ENCODE measurements around the gene CCDC40. TPM values are rescaled to one million over a fixed set of nuclear protein-coding genes. Genes with fewer than 3 reads are reported as not detected.
"Not testable (repeated sequence)": the region's sequence is repeated elsewhere in the genome, so short reads cannot be mapped to it uniquely, and the experiment has no call there.

The CCDC40 gene
- 0.90 and 2.1 TPM in 2 replicates for total RNA-seq

- DNase-seq (ENCODE audit: low read depth in 2 of 2), result peak; percentile 67 to 77
Measured at GRCh38 chr17:80035937-80036714, at the start of gene CCDC40. Gene CCDC40 (plus strand): TSS chr17:80036642. CDS start chr17:80036663, 21 bp downstream.

- DNase-seq (ENCODE audit: low read depth in 2 of 2), result peak in 1 of 2 donors; percentile 42
Measured at GRCh38 chr17:79987187-79987934, 49.1 kb upstream of the CCDC40 start.

DNA sequence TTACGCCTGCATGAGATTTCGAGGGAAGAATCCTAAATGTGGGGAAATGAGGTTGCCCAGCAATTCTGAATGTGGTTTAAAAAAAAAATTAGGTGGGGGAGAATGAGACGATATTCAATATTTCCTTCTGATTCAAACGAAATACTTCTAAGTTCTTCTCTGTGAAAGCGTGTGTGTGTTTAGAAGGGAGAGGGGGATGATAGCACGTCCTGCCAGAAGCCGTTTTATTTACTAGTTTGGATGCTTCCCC, 48.6 kb upstream of the CCDC40 start:
- DNase-seq (ENCODE audit: low read depth in 2 of 2), result no peak

- DNase-seq (ENCODE audit: low read depth in 2 of 2), result peak; percentile 89 to 94
Measured at GRCh38 chr17:79988185-79988971, 48.1 kb upstream of the CCDC40 start.

DNA sequence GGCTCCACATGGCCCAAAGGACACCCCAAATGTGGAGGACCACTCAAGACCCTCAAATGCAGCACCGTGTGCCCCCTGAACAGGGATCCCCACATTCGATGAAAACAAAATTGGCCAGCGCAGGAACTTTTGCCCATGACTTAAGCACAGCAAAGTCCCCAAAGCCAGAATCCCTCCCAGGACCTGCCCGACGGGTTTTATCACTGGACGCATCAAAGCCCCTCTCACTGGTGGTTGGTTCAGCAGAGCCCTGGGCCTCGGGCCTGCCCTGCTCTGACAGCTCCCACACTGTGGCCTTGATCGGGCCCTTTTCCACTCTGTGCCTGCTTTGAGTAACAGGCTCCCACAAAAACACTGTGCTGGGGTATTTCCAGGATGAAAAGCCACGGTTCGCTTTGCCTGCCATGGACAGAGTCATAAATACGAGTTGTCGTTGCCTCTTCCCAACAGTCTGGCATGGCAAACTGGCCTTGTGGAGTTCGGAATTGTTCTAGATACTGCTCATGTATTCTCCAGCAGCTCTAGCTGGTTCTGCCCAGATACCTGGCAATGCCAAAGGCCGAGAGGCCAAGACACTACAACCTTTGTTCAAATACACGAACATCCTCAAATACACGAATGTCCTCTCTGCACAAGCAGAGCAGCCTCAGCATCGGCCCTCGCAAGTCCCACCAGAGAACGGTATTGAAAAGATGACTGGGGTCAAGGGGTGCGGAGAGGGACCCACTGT, 47.2 kb upstream of the CCDC40 start:
- no peak for DNase-seq (ENCODE audit: low read depth in 2 of 2)

DNA sequence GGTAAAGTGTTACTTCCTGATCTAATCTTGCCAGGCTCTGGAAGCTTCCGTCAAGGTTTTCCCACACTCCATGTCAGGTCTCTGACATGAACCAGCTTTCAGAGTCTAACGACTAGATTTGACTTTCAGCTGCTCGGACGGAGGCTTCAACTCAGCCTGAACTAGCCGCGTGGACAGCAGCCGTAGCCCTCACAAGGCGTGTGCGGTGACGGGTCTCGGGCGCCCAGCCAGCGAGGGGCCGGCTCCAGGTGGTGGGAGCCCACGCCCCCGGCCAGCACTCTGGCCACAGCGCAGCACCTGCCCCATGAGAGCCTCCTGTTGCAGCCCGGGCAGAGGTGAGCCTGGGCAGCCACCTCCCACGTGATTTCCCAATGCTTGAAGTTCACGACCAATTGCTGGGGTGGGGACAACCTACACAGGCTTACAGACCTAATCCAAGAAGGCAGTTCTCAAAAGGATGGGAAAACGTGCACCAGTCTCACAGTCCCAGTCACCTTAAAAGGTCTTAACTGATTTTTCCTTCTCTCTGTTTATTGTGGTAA, 46.3 kb upstream of the CCDC40 start:
- DNase-seq (ENCODE audit: low read depth in 2 of 2), result peak in 1 of 2 donors; percentile 54

- DNase-seq (ENCODE audit: low read depth in 2 of 2), result no peak
Measured at GRCh38 chr17:79990704-79991103, 45.7 kb upstream of the CCDC40 start.

- DNase-seq (ENCODE audit: low read depth in 2 of 2), result peak; percentile 68 to 79
Measured at GRCh38 chr17:79991140-79991923, 45.1 kb upstream of the CCDC40 start.

GRCh38 chr17:79991924-79992648, 44.4 kb upstream of the CCDC40 start:
- DNase-seq (ENCODE audit: low read depth in 2 of 2), result no peak

DNA sequence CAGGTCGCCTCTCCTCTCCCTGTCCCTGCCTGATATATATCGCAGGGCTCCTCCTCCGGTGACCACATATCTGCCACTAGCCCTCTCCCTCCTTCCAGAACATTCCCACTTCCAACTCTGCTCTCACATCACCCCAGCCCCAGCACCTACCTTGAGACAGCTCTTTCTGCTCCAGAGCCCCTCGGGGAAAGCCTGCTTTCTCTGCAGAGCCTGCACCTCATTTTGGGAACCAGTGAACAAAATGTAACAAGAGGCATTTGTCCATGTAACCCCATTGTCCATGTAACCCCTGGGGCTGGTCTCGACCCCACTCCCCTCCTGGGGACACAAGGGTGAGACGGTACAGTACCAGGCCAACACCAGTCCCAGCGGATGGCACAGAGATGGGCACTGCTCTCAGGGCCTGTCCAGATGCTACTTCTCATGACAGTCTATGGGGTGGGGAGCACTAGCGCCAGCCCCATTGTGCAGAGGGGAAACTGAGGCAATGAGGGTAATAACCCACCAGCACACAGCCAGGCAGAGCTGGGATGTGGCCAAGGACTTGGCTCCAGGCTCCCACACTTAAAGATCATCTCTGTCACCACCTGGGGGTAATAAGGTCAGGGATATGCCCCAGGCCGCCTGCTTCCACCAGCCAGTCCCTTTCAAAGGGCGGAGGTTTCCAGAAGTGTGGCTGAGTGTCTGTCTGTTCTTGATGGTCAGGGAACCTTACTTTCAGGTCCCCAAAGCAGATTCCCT, 43.6 kb upstream of the CCDC40 start:
- no peak for DNase-seq (ENCODE audit: low read depth in 2 of 2)

DNA sequence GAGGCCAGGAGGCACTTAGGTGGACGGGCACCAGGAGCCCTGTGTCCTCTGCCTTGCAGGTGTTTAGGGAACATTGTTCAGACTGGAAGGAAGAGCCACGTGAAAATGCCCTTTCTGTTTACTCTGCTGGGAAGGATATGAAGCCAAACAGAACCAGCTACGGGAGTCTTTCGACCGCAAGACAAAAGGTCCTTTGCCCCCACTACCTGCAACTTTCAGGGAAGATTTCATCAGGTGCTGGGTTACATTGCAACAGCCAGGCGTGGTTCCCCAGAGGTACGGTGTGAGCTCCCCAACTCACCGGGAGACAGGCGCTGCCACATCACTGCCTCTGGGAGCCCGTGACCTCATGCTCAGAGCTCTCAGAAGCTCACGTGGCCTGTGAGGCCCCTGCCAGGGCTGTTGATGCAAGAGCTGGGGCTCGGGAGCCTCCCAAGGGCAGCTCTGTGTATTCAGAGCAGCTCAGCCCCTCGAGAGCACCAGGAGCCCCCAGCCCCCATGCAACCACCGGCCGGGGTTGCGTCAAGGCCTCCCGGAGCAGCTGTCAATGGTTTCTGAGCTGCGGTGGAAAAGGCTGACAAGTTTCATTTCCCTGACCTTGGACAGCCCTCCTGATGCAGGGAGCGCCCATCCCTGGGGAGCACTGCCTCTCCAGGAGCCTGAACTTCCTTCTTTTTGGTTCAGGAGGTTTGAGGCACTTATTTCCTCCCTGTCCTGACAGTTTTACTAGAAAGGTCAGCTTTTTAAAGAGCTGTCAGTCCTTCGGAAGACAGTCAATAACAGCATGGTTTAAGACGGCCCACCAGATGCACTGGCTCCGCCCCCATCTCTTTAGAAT, 42.8 kb upstream of the CCDC40 start:
- no peak for DNase-seq (ENCODE audit: low read depth in 2 of 2)

DNA sequence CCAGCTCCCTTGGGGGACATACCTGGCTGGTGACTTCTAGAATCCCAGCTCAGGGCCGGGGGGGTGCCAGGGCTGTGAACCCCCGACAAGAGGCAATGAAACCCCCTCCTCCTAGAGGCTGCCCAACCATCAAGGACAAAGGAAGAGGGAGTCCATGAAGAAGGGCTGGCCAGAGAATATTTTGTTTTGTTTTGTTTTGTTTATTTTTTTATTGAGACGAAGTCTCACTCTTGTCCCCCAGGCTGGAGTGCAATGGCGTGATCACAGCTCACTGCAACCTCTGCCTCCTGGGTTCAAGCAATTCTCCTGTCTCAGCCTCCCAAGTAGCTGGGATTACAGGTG, 42.2 kb upstream of the CCDC40 start:
- not testable (repeated sequence) for DNase-seq (ENCODE audit: low read depth in 2 of 2)

DNA sequence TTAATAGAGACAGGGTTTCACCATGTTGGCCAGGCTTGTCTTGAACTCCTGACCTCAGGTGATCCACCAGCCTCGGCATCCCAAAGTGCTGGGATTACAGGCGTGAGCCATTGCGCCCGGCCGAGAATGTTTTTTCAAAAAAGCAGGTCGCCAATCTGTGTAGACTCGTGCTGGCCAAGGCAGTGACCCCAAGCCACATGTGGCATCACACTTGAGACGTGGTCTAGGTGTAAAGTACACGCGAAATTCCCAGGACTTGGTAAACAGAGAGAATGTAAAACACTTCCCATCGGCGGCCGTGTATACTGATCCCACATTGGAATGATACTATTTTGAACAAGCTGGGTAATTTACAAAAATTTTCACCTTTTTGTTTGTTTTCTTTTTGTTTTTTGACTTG, 41.8 kb upstream of the CCDC40 start:
- no peak for DNase-seq (ENCODE audit: low read depth in 2 of 2)

GRCh38 chr17:79995696-79996095, 40.7 kb upstream of the CCDC40 start:
- no peak for DNase-seq (ENCODE audit: low read depth in 2 of 2)

DNA sequence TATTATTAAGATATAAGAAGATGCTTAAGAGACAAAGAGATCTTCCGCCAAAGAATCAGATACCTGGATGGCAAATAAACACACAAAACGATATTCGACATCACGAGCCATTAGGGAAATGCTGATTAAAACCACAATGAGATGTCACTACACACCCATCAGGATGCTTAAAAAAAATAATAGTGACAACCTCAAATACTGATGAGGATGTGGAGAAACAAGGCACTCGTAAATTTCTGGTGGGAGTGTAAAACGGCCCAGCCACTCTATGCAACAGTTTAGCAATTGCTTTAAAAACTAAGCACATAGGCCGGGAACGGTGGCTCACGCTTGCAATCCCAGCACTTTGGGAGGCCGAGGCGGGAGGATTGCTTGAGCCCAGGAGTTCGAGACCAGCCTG, 40.2 kb upstream of the CCDC40 start:
- DNase-seq (ENCODE audit: low read depth in 2 of 2), result no peak

DNA sequence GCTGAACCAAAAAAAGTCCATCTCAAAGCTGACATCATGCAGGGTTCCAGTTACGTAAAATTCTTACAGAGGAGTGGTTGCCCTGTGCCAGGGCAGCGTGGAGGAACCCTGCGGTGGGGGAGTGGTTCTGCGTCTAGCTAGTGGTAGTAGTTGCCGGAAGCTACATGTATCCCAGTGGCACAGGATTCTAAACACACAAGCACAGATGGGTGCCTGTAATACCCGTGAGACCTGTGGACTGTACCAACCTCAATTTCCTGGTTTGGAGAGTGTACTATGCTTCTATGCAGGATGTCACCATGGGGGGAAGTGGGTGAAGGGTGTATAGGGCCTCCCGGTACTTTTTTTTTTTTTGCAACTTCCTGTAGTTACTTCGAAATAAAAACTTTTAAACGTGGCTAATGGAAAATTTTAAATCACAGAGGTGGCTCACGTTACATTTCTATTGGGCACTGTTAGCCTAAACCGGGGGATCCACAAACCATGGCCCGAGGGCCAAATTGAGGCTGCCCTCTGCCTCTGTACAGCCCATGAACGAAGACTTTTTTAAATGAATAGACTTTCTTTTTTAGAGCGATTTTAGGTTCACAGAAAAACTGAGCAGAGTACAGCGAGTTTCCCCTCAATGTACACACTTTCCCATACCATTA, 39.3 kb upstream of the CCDC40 start:
- DNase-seq (ENCODE audit: low read depth in 2 of 2), result peak; percentile 57 to 84

- DNase-seq (ENCODE audit: low read depth in 2 of 2), result no peak
Measured at GRCh38 chr17:80000136-80000535, 36.3 kb upstream of the CCDC40 start.
